NOMO-1 treated with dmso at 0.1 percent for 144 hours (cell line): ENCODE data around the gene TMEM17.
"Not testable (repeated sequence)": the region's sequence is repeated elsewhere in the genome, so short reads cannot be mapped to it uniquely, and the experiment has no call there.

ENCODE experiments used
- DNase-seq: peaks from one replicate; lab custom pipeline; 2025; ENCODE audit not compliant: unreplicated experiment; lab: John Stamatoyannopoulos, UW

The TMEM17 gene, protein sequence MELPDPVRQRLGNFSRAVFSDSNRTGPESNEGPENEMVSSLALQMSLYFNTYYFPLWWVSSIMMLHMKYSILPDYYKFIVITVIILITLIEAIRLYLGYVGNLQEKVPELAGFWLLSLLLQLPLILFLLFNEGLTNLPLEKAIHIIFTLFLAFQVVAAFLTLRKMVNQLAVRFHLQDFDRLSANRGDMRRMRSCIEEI

DNA sequence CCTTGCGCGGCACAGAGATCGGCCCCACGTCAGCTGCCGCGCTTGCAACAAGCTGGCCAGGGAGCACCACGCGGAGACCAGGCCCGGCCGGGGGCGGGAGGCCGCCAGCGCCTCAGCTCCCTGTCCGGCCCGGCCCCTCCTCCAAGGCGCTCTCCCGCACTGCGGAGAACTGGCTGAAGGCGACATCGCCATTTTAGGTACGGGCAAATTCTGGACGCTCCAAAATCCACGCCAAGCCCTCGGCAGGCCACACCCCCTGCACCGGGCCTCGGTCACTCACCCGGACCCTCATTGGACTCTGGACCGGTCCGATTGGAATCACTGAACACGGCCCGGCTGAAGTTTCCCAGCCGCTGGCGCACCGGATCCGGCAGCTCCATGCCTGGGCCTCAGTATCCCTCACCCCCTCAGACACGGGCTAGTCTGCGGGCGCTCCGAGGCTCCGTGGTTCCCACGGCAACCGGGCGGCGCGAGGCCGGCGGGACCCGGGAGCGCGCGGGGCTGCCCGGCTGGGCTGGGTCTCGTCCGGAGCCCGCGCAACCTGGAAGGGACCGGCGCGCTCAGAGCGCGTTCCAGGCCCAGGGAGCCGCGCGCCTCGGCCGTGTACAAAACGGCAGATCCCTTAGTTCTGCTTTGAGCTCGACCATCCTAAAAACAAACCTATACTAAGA is at the start of gene TMEM17:
Gene TMEM17, minus strand, starts transcription at position 446 of the 671 bp plus-strand sequence. Its CDS starts 66 bp downstream, at position 380.
- DNase-seq = peak; percentile 80

DNA sequence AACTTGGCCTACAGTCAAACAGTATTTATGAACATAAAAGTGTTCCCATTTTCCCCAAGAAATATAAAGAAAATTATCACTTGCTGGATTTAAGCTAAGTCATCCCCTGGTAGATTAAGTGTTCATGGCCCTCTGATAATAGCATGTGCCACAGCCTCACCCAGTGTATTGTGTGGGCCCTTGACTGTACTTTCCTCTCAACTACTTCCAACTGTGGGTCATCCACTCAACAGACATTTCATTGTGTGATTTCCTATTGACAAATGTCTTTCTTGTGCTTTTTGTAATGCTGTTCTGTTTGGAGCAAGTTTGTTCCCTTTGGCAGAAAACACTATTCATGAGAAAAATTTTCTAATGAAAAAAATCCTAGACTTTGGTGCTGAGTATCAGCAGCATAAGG is 48.4 kb upstream of the TMEM17 start:
- no peak for DNase-seq

DNA sequence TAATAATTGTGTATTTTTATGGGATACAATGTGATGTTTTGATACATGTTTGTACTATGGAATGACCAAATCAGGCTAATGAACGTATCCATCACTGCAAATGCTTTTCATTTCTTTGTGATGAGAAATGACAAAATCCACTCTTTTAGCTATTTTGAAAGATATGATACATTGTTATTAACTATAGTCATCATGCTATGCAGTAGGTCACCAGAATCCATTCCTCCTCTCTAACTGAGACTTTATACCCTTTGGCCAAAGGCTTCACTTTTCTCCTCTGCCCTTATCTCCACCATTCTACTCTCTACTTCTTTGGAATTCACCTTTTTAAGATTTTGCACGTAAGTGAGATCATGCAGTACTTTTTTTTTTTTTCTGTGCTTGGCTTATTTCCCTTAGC is 44.5 kb upstream of the TMEM17 start:
- DNase-seq = no peak

DNA sequence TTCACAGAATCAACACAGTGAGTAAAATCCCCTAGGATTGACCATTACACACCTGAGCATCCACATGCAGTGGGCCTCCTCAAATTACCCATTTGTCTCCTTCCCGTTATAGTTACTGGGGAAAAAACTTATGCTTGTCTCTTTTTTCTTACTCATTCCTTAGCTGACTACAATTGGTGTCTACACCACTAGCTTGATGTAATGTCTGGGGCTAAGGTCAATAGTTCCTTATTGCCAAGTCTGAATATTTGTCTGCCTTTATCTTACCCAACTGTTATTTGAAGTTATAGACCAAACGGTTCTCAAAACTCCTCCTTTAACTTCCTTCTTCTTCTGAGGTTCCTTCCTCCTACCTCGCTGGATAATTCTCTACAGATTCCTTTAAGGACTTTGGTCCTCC is 41.9 kb upstream of the TMEM17 start:
- DNase-seq = no peak

DNA sequence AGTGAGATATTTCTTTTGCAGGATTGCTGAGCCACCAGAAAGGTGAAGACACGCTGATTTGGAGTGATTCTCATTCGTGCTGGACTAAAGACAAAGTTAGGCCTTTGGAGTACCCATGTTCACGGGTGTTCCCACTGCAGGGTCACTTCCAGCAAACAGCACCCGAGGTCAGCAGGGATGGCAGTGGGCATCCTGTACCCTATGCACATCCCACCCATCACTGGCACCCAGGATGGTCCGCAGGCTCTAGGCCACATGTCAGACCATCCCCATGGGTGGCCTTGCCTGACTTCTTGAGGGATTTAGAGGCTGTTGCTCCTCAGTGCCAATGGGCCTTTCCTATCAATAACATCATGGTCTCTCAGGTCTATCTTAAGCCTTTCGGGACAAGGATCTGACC is 39.3 kb upstream of the TMEM17 start:
- DNase-seq = no peak

DNA sequence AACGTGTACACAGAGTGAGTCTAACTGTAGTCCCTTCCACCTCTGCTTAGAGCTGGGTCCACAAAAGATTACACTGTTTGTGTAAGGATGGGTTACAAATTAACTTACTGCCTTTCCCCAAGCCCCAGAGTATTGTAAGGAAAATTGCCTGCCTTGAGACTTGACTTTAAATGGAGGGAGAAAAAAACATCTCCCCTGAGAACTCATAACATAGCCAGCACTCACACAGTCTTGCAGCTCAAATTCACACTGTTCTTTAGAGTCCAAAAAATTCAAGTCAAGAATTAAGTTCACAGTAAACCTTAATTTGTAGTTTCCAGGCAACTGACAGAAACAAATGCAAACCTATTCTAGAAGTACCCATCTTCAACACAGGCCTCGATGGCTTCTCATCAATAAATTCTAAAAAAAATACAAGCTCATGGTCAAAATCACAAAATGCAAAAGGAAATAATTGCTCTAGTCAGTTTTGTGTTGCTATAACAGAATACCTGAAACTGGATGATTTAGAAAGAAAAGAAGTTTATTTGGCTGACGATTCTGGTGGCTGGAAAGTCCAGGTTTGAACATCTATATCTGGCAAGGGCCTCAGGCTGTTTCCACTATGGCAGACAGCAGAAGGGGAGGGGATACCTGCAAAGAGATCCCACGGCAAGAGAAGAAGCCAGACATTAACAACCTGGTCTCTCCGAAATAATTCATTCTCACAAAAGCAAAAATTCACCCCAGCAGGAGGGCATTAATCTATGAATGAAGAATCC is 34.6 kb upstream of the TMEM17 start:
- no peak for DNase-seq

DNA sequence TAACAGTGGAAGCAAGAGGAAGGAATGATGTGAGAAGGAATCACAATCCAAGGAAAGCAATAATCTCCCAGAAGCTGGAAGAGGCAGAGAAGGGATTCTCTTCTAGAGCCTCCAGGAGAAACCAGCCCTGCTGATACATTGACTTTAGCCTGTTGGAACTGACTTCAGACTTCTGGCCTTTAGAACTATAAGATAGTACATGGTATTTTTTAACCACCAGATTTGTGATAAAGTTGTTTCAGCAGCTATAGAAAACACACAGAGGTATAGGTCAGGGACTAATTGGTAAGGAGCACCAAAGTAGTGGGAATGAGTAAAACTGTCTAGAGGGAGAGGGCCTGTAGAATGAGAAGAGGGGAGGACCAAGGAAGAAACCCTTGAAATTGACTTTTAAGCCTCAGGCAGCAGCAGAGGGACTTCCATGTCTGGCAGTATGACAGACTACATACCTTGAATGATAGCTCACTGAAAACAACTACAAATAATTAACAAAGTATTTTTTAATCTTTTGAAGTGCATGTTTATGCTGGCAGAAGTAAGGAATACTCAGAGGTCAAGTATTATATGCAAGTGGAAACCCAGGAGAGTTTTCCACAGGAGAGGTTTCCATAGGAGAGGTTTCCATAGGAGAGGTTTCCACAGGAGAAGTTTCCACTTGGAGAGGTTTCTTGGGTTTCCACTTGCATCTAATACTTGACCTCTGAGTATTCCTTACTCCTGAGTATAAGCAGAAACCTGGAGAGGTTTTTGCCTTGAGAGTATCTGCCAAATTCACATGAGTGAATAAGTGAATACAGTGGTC is 33.8 kb upstream of the TMEM17 start:
- no peak for DNase-seq

DNA sequence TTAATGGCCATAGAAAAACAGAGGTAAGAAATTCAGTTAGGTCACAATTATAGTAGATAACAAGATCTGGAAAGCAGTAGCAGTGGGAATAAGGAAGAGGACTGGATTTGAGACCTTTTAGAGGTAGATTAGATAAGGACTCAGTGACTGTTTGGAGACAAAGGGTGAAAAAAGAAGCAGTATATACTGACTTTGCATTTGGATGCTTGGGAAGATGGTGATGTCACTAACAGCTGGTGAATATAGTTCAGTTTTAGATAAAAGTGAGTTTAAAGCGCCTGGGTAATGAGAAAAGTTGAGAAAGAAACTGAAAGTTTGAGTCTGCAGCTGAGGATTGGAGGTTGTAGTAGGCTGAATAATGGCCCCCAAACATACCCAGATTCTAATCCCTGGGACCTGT is 32.8 kb upstream of the TMEM17 start:
- DNase-seq = no peak

DNA sequence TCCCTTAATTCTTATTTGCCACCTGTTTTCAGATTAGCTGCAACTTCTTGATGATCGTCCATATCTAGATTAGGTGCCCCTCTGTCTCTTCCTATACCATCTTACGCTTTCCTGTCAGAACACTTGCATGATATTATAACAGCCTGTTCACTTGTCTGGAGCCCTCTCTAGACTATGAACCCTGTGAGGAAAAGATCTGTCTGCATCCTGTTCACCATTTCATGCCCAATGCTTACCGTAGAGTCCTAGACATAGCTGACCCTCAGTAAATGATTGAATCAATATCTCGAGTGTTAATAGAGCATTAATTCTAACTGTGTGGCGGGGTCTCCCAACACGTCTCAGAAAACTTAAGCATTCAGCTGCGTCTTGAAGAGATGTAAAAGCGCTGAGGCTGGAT is 31.8 kb upstream of the TMEM17 start:
- no peak for DNase-seq

DNA sequence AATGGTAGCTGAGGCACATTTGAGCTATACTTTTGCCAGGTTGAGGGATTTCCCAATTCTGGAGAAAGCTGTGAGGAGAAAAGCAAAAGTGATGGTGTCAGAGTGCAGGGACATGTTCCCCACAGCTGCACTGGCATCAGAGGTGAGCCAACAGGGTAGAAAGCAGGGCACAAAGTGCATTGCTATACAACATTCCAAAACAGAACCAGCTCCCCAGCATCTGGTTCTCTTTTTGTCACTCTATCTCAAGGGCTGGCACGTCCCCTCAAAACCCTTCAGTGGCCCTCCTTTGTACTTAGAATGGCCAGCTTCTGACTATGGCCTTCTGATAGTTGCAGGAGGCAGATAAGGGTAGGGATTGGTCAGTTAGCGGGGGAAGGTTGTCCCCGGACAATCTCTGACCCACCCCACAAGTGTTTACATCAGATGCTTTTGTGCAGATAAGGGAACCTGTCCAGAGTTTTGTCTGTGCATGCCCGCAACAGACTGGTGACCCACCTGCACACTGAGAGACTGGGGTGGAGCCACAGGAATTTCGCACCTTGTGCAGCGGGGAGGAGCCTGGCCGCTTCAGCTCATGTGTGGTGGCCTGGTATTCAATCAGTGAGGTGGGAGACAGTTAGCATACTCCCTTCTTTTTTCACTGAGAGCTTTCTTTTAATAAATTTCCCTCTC is 31.0 kb upstream of the TMEM17 start:
- no peak for DNase-seq

DNA sequence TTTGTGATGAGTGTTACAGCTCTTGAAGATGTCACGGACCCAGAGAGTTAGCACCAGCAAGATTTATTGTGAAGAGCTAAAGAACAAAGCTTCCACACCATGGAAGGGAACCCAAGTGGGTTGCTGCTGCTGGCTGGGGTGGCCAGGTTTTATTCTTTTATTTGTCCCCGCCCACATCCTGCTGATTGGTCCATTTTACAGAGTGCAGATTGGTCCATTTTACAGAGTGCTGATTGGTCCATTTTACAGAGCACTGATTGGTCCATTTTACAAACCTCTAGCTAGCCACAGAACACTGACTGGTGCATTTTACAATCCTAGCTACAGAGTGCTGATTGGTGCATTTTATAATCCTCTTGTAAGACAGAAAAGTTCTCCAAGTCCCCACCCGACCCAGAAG is 29.5 kb upstream of the TMEM17 start:
- DNase-seq = not testable (repeated sequence)

DNA sequence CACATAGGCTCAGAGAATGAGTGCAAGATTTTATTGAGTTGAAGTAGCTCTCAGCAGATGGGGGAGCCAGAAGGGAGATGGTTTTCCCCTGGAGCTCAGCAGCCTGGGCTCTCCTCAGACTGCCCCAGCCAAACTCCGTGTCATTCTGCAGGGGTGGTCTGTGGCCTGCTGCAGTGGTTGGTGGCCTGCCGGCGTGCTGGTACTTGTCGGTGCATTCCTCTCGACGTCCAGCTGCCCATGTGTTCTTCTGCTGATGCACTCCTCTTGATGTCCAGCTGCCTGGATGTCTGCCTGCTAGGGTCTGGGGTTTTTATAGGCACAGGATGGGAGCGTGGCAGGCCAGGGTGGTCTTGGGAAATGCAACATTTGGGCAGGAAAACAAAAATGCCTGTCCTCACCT is 25.6 kb upstream of the TMEM17 start:
- DNase-seq = no peak

DNA sequence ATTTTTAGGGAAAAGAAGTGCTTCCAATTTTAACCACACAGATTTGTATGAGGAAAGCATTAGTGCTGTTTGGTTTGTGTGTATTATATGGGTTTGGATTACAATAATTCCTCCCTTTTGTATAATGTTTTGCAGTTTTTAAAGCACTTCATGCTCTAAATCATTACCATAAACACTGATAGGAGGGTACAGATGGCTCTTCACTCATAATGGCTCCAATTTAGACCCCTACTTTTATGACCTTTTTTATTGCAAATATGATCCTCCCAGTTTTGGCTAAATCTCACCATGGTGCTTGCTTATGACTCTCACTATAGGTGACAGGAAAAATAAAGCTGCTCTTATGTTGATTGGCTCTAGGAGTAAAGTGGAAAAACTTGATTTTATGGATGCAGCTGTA is 23.8 kb upstream of the TMEM17 start:
- DNase-seq = no peak

DNA sequence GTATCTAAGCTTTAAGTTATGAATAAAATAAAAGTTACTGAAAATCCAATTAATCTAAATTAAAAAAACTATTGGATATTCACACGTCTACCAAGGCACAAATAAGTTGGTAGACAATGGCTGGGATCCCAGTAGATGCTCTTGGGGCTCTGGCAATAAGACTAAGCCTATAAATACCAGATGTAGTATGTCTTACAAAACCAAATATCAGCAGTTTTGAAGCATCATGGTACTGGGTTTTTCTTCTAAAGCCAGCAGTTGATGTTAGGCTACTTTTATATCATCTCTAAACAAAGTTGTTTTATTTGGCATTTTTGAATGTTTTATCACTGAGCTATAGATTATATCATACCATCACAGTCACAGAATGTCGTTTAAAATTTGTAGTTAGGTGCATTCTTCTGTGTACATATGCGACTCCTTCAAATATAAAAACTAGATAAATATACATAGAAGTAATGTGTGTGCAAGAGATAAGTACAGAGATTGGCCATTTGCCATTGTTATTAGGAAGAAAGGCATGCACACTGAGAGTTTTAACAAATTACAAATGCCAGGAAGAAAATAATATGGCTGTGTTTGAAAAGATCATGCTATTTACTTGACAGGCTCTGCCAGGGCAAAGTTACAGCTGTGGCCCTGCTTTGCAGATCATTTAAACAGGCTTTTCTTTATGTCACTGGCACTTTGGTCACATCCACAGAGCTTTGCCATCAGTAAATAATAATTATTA is 21.6 kb upstream of the TMEM17 start:
- DNase-seq = no peak

DNA sequence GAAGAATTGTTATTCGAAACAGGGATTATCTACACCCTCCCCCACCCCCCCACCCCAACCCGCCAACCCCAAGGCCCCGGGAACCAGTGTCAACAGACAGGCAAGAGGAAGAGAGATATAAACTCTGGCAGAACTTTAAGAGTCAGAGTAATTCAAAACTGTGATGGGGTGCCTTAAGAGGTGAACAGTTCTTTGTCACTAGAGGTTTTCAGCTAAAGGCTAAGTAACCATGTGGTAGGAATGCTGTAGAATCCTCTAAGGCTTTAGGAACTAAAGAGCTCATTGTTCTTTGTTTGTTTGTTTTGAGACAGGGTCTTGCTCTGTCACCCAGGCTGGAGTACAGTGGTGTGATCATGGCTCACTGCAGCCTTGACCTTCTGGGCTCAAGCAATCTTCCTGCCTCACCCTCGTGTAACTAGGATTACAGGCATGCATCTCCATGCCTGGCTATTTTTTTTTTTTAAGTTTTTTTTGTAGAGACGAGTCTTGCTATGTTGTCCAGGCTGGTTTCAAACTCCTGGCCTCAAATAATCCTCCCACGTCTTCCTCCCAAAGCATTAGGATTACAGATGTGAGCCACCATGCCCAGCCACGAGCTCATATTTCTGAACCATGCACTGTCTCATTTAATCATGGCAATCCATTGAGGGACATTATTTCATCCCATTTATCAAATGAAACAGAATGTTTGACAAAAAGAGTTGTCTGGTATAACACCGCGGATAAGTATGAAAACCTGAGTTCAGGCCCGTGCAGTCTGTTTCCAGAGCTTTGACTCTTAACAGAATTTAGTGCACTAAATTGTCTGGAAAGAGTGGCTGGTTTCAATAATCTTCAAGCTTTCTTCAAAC is 20.8 kb upstream of the TMEM17 start:
- no peak for DNase-seq

DNA sequence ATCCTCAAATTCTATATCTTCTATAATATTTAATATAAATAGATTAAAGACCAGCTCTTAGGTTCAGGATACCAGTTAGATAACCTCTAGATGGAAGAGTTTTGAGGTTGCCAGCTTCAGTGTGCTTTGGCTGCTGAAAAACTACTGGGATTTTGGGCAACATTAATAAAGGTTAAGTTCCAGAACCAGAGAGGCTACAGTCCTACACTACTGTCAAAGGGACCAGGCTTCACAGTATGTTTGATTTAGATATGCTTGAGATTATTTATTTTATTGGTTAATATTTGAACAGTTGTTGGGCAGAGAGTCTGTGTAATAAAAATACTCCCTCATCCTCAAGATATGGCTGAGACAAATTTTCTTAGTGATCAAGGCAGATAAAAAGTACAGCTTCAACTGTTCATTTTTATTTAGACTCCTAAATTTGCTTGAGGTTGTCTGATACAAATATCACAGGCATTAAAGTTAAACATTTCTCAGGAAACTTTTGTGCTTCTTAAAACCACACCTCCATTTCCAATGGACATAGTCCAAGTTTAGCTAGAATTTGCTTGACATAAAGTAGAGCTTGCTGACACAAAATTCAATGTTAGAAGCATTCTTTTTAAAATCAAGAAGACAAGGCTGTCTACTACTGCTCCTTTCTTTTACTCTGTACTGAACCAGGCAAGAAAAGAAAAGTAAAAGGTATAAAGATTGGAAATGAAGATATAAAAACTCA is 19.7 kb upstream of the TMEM17 start:
- no peak for DNase-seq

DNA sequence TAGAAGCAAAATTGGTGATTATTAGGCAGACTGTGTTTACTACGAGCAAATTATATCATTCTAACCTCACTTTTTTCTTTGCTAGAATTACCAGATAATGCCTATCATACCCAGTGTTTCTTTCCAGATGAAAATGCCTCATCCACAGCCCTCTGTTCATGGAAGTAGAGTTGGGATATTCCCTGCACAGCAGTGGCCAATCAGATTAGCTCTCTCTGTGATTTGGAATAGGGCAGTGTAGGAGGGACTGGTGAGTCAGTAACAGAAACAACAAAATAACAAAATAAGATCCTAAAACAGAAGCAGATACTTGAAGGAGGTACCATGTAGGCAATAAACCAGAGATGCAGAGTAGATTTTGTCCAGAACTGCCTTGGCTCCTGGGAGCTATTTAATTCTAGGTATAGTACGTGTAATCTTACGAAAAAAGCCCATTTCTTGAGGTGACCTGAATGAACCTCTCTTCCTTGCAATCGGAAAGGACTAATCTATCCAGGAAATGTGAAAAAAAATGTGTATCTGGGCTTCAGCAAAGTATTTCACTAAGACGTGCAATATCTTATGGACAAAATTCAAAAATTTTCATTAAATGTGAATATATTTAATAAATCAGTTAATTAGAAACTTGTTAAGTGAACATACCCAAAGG is 18.4 kb upstream of the TMEM17 start:
- no peak for DNase-seq

DNA sequence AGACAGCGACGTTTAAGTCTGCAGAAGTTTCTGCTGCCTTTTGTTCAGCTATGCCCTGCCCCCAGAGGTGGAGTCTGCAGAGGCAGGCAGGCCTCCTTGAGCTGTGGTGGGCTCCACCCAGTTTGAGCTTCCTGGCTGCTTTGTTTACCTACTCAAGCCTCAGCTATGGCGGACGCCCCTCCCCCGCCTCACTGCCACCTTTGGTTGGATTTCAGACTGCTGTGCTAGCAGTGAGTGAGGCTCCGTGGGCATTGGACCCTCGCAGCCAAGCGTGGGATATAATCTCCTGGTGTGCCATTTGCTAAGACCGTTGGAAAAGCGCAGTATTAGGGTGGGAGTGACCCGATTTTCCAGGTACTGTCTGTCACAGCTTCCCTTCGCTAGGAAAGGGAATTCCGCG is 15.1 kb upstream of the TMEM17 start:
- not testable (repeated sequence) for DNase-seq
